ENCODE data around the gene NTM.

Gene NTM

DNA sequence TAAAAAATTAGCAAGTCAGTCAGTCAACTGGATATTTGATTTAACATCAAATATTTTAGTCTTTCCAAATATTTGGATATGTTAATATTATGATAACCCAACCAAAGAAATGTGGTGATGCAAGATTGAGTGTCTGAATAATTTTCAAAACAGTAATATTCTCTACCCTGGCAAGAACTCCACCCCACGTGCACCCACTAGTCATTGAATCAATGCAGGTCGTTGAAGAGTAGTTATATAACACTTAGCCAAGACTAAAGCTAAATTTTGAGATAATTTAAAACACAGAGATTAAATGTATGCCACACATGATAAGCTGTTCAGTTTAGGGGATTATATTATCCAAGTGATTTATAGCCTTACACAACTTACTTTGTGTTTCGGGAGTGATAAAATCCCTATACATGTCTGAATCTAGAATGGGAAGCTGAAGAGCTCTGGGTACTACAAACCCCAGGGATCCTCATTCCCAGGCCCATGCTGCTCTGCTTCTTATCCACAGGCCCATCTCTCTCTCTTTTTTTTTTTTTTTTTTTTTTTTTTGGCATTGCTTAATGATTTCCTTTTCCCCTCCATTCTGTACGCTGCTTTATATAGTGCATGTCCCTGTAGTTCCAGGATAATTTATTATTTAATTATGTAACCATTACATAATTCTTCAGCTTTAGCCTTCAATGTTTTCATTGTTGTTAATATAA lies 392.9 kb downstream of the NTM start:
- DNase-seq (ENCODE audit: insufficient read length, low spot score) (no peak), FAIRE-seq (no peak)
- TF ChIP-seq SPI1 (IDR thresholded peaks at IDR 0.05; ENCODE audit: low read depth, low read length): no peak
- no peak for TF ChIP-seq PAX5 (IDR thresholded peaks at IDR 0.05; ENCODE audit: insufficient read depth, low read length, severe bottlenecking)
- TF ChIP-seq POU2F2 (IDR thresholded peaks at IDR 0.05; ENCODE audit: low read depth, low read length): no peak
- TF ChIP-seq TAF1 (IDR thresholded peaks at IDR 0.05; ENCODE audit: low read depth, low read length): no peak
- no peak for TF ChIP-seq POLR2A (IDR thresholded peaks at IDR 0.05; ENCODE audit: low read depth, low read length)
- TF ChIP-seq POLR2AphosphoS5 (IDR thresholded peaks at IDR 0.05; ENCODE audit: low read depth, low read length): no peak

DNA sequence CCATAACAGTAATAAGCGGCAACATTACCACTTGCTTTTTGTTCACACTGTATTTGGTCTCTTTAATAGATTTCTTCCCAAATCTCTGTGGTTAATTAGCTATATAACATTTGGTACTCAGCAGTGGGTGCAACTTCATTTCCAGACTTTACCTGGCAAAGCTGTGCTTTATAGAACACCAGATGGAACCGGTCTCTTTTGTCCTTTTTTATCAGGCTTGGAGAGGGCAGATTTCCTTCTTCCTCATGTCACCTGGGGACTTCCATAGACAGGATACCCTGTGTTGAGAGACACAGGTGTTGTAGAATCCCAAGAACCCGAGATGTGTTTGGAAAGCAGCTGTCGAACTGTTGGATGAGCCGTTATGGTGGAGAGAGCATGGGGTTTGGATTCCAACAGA lies 393.7 kb downstream of the NTM start:
- no peak for DNase-seq (ENCODE audit: insufficient read length, low spot score)
- FAIRE-seq: no peak
- TF ChIP-seq PAX5 (IDR thresholded peaks at IDR 0.05; ENCODE audit: insufficient read depth, low read length, severe bottlenecking): no peak
- TF ChIP-seq SPI1 (IDR thresholded peaks at IDR 0.05; ENCODE audit: low read depth, low read length): no peak
- TF ChIP-seq POLR2AphosphoS5 (IDR thresholded peaks at IDR 0.05; ENCODE audit: low read depth, low read length): no peak
- TF ChIP-seq POLR2A (IDR thresholded peaks at IDR 0.05; ENCODE audit: low read depth, low read length): no peak
- no peak for TF ChIP-seq TAF1 (IDR thresholded peaks at IDR 0.05; ENCODE audit: low read depth, low read length)

DNA sequence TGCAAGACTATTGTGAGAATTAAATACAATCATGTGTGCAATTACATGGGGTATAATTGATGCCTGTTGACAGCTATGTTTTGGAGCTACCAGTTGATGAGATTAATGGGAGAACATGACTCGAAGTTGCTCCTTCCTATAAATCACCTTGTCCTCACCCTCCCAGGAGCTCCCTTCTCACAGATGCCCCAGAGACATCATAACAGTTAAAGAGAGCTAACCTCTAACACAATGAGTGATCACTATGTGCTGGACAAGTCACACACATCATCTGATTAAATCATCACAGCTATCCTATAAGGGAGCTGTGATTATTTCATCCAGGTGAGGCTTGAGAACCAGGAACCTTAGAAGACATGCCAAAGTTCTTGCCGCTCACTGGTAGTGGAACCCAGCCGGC lies 394.2 kb downstream of the NTM start:
- FAIRE-seq (no peak), DNase-seq (ENCODE audit: insufficient read length, low spot score) (no peak)
- TF ChIP-seq POLR2AphosphoS5 (IDR thresholded peaks at IDR 0.05; ENCODE audit: low read depth, low read length) (no peak), POLR2A (IDR thresholded peaks at IDR 0.05; ENCODE audit: low read depth, low read length) (no peak), PAX5 (IDR thresholded peaks at IDR 0.05; ENCODE audit: insufficient read depth, low read length, severe bottlenecking) (no peak), TAF1 (IDR thresholded peaks at IDR 0.05; ENCODE audit: low read depth, low read length) (no peak), POU2F2 (IDR thresholded peaks at IDR 0.05; ENCODE audit: low read depth, low read length) (no peak), SPI1 (IDR thresholded peaks at IDR 0.05; ENCODE audit: low read depth, low read length) (no peak)

DNA sequence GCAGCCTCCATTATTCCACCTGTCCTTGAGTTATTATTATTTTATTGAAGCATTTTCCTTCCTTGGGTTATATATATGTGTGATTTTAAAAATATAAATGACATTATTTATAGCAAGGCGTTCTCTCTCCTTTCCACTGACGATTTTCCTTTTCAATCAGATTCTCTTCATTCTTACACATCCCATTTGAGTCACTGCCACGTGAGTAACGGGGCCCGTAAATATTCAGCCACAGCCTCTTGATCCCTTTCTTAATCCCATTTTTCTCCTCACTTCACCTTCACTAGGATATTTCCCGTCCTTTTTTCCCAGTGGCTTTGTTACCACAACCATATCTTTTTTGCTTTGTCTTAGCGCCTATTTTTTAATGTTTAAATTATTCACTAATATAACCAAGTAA lies 396.2 kb downstream of the NTM start:
- TF ChIP-seq SPI1 (IDR thresholded peaks at IDR 0.05; ENCODE audit: low read depth, low read length) (no peak), PAX5 (IDR thresholded peaks at IDR 0.05; ENCODE audit: insufficient read depth, low read length, severe bottlenecking) (no peak), POLR2A (IDR thresholded peaks at IDR 0.05; ENCODE audit: low read depth, low read length) (no peak), POU2F2 (IDR thresholded peaks at IDR 0.05; ENCODE audit: low read depth, low read length) (no peak), TAF1 (IDR thresholded peaks at IDR 0.05; ENCODE audit: low read depth, low read length) (no peak)
- FAIRE-seq (no peak), DNase-seq (ENCODE audit: insufficient read length, low spot score) (no peak)

DNA sequence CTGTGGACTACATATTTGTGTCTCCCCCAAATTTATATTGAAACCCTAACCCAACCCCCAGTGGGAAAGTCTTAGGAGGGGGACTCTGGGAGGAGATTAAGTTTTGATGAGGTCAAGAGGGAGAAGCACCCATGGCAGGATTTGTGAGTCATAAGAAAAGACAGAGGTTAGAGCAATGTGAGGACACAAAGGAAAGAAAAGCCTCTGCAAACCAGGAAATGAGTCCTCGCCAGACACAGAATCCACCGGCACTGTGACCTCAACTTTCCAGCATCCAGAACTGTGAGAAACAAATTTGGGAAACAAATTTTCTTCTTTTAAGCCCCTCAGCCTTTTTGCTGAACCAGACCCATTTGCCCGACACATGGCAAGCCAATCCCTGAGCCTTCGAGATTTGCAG lies 397.0 kb downstream of the NTM start:
- DNase-seq (ENCODE audit: insufficient read length, low spot score) (no peak), FAIRE-seq (no peak)

DNA sequence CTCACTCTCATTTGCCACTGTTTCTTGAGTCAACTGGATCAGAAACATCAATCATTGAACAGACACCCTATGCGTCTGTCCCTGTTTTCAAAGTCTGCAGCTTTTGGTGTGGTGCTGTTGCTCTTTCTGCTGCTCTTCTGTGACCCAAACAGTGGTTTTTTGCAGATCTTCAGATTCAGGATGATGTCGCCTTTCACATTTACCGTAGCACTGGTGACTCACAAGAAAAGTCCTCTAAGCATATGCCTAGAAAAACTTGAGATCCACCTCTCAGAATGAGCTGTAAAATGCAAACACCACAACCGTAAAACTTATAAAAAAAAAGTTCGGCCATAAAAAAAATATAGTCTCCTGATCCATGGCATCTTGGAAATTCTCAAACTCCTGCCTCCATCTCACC lies 400.4 kb downstream of the NTM start:
- DNase-seq (ENCODE audit: insufficient read length, low spot score) (no peak), FAIRE-seq (no peak)
- TF ChIP-seq POLR2A (IDR thresholded peaks at IDR 0.05; ENCODE audit: low read depth, low read length) (no peak), PAX5 (IDR thresholded peaks at IDR 0.05; ENCODE audit: insufficient read depth, low read length, severe bottlenecking) (no peak), TAF1 (IDR thresholded peaks at IDR 0.05; ENCODE audit: low read depth, low read length) (no peak), POLR2AphosphoS5 (IDR thresholded peaks at IDR 0.05; ENCODE audit: low read depth, low read length) (no peak), SPI1 (IDR thresholded peaks at IDR 0.05; ENCODE audit: low read depth, low read length) (no peak), POU2F2 (IDR thresholded peaks at IDR 0.05; ENCODE audit: low read depth, low read length) (no peak)

More for the DNA sequence above, 397.0 kb downstream of the NTM start:
- TF ChIP-seq TAF1 (IDR thresholded peaks at IDR 0.05; ENCODE audit: low read depth, low read length) (no peak), PAX5 (IDR thresholded peaks at IDR 0.05; ENCODE audit: insufficient read depth, low read length, severe bottlenecking) (no peak)

DNA sequence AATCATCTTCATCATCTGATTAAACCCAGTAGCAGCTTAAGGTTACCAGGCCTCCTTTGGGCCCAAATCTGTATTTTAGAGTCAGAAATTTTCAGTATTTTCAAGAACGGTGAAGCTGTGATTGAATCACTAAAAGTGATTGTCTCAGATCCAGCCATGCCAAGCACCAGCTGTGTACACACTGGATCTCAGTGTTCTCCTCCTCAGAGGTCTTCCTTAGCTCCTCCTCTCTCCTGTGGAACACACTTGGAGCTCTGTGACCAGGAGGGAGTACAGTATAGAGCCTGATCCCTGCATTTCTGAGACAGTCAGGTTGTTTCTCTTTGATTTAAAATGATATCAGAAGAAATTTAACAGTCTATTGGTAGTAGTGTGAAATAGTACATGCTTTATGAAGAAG lies 401.1 kb downstream of the NTM start:
- TF ChIP-seq POLR2AphosphoS5 (IDR thresholded peaks at IDR 0.05; ENCODE audit: low read depth, low read length) (no peak), TAF1 (IDR thresholded peaks at IDR 0.05; ENCODE audit: low read depth, low read length) (no peak), PAX5 (IDR thresholded peaks at IDR 0.05; ENCODE audit: insufficient read depth, low read length, severe bottlenecking) (no peak), POU2F2 (IDR thresholded peaks at IDR 0.05; ENCODE audit: low read depth, low read length) (no peak), POLR2A (IDR thresholded peaks at IDR 0.05; ENCODE audit: low read depth, low read length) (no peak), SPI1 (IDR thresholded peaks at IDR 0.05; ENCODE audit: low read depth, low read length) (no peak)
- no peak for FAIRE-seq

DNA sequence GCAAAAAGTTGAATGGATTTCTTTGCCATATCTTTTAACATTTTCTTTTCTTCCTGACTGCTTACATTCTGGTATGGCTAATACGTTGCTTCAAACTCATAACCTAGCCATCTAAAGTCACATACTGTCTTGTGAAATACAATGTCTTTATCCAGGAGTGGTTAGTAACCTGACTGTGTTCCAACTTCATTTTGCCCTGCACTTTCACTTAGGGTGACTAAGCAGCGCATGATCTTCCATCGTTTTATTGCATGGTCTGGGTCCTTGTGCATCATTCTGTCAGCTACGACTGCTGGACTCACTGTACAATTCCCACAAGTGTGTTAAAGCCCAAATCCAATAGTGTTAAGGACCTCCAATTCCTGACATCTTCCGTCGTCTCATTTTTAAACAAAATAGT lies 403.2 kb downstream of the NTM start:
- no peak for FAIRE-seq
- no peak for TF ChIP-seq SPI1 (IDR thresholded peaks at IDR 0.05; ENCODE audit: low read depth, low read length)
- TF ChIP-seq POU2F2 (IDR thresholded peaks at IDR 0.05; ENCODE audit: low read depth, low read length): no peak
- TF ChIP-seq POLR2A (IDR thresholded peaks at IDR 0.05; ENCODE audit: low read depth, low read length): no peak
- TF ChIP-seq PAX5 (IDR thresholded peaks at IDR 0.05; ENCODE audit: insufficient read depth, low read length, severe bottlenecking): no peak
- no peak for TF ChIP-seq POLR2AphosphoS5 (IDR thresholded peaks at IDR 0.05; ENCODE audit: low read depth, low read length)
- TF ChIP-seq TAF1 (IDR thresholded peaks at IDR 0.05; ENCODE audit: low read depth, low read length): no peak
- DNase-seq (ENCODE audit: insufficient read length, low spot score): no peak

More for the DNA sequence above, 401.1 kb downstream of the NTM start:
- no peak for DNase-seq (ENCODE audit: insufficient read length, low spot score)

DNA sequence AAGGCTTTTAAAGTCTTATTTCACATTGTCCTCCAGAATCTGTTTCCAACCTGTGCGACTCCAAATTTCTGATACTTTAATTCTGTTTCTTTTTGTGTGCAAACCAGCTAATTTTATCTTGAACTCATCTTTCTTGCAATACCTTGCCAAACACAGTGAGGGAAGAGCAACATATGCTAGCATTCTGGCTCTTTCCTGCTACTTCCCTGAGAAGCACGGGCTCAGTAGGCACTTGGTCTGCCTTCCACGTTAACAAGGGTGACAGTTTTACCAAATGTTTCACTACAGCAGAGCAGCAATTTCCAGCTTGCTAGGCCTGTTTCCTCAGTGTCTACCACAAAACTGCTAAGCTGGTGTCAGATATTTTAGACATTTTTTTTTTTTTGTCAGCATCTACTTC lies 405.8 kb downstream of the NTM start:
- TF ChIP-seq PAX5 (IDR thresholded peaks at IDR 0.05; ENCODE audit: insufficient read depth, low read length, severe bottlenecking): no peak
- TF ChIP-seq SPI1 (IDR thresholded peaks at IDR 0.05; ENCODE audit: low read depth, low read length): no peak
- TF ChIP-seq POLR2AphosphoS5 (IDR thresholded peaks at IDR 0.05; ENCODE audit: low read depth, low read length): no peak
- no peak for TF ChIP-seq POU2F2 (IDR thresholded peaks at IDR 0.05; ENCODE audit: low read depth, low read length)
- TF ChIP-seq POLR2A (IDR thresholded peaks at IDR 0.05; ENCODE audit: low read depth, low read length): no peak
- no peak for TF ChIP-seq TAF1 (IDR thresholded peaks at IDR 0.05; ENCODE audit: low read depth, low read length)

DNA sequence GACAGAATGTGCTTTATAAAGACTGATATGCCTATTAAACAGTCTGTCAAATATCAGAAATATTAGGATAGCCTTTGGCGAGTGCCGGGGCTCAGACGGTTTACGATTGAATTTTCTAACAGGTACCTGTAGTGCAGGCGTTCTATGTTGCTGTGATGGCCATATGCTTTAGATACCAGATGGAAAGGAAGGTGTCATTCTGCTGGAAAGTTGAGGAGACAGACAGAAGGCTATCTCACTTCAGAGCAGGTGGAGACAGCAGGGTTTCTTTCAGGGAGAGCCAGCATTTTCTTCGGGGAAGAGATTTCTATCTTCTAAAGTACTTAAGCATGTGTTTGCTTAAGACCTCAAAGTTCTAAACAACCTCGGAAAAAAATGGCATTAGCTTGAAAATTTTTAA lies 415.4 kb downstream of the NTM start:
- no peak for TF ChIP-seq SPI1 (IDR thresholded peaks at IDR 0.05; ENCODE audit: low read depth, low read length)
- no peak for TF ChIP-seq POLR2A (IDR thresholded peaks at IDR 0.05; ENCODE audit: low read depth, low read length)
- TF ChIP-seq POU2F2 (IDR thresholded peaks at IDR 0.05; ENCODE audit: low read depth, low read length): no peak
- no peak for TF ChIP-seq PAX5 (IDR thresholded peaks at IDR 0.05; ENCODE audit: insufficient read depth, low read length, severe bottlenecking)
- TF ChIP-seq TAF1 (IDR thresholded peaks at IDR 0.05; ENCODE audit: low read depth, low read length): no peak
- no peak for TF ChIP-seq POLR2AphosphoS5 (IDR thresholded peaks at IDR 0.05; ENCODE audit: low read depth, low read length)
- FAIRE-seq (no peak), DNase-seq (ENCODE audit: insufficient read length, low spot score) (no peak)

More for the DNA sequence above, 405.8 kb downstream of the NTM start:
- DNase-seq (ENCODE audit: insufficient read length, low spot score) (no peak), FAIRE-seq (no peak)

Measured in GM12891 (cell line).